ENCODE results near the gene PRIMA1. TPM values are rescaled to one million over a fixed set of nuclear protein-coding genes. Genes with fewer than 3 reads are reported as not detected.

The PRIMA1 gene
- total RNA-seq, 1 experiment from 2014 or later: 0.26 TPM

GRCh38 chr14:93736378-93737014, 51.8 kb downstream of the PRIMA1 start:
- no peak overlapping the region for H3K4me3 ChIP-seq (ENCODE audit: low read depth in 2 of 2, low read length in 2 of 2)
- peak; percentile 79 for ATAC-seq
- H3K27ac ChIP-seq (ENCODE audit: low read length): no peak overlapping the region
- DNase-seq (ENCODE audit: low read depth, low spot score): no peak
- H3K4me1 ChIP-seq (ENCODE audit: control insufficient read depth, insufficient read depth, low read length): no peaks in the 10 kb centered on the region
- ChIA-PET CTCF (no interaction called here), POLR2A (no interaction called here)
- in situ Hi-C loops (cut with HindIII; ENCODE audit: low pct_unique_long_range_greater_than_20kb, low sequenced_read_pairs): no loop called here
- TF ChIP-seq CTCF (IDR thresholded peaks at IDR 0.05) (peak; percentile 76), POLR2AphosphoS5 (IDR thresholded peaks at IDR 0.05; ENCODE audit: low read depth, low read length) (no peak)
- H3K27me3 ChIP-seq (ENCODE audit: control insufficient read depth, insufficient read depth, low read length): peaks cover 2% of the 10 kb centered on the region; the same call in 1 of the 2 replicates
- no peaks in the 10 kb centered on the region for H3K36me3 ChIP-seq (ENCODE audit: control insufficient read depth, insufficient read depth, low read length)
- no peaks in the 10 kb centered on the region for H3K9me3 ChIP-seq (ENCODE audit: control insufficient read depth, insufficient read depth, low read depth, low read length)
- intact Hi-C loops (cut with micrococcal nuclease; ENCODE audit: unreplicated experiment): no loop called here
- no TSS peak for BruUV-seq (replicated peaks)

GRCh38 chr14:93735206-93735605, 53.1 kb downstream of the PRIMA1 start:
- DNase-seq (ENCODE audit: low read depth, low spot score): no peak
- no peak for ATAC-seq
- H3K9me3 ChIP-seq (ENCODE audit: control insufficient read depth, insufficient read depth, low read depth, low read length): no peaks in the 10 kb centered on the region
- no peaks in the 10 kb centered on the region for H3K4me1 ChIP-seq (ENCODE audit: control insufficient read depth, insufficient read depth, low read length)
- ChIA-PET CTCF (interaction anchor here (0.7 kb wide), 1 partner anchor 18 kb away, joined by 7 read pairs; no protein-coding TSS in a partner anchor), POLR2A (no interaction called here)
- no peak overlapping the region for H3K4me3 ChIP-seq (ENCODE audit: low read depth in 2 of 2, low read length in 2 of 2)
- H3K36me3 ChIP-seq (ENCODE audit: control insufficient read depth, insufficient read depth, low read length): no peaks in the 10 kb centered on the region
- no peak for TF ChIP-seq POLR2AphosphoS5 (IDR thresholded peaks at IDR 0.05; ENCODE audit: low read depth, low read length)
- TF ChIP-seq TCF7L2 (IDR thresholded peaks at IDR 0.05; ENCODE audit: low read depth, low read length): no peak
- TF ChIP-seq SIN3A (IDR thresholded peaks at IDR 0.05; ENCODE audit: borderline replicate concordance, insufficient read depth, low read depth, low read length): no peak
- TF ChIP-seq CTCF (IDR thresholded peaks at IDR 0.05): no peak
- no peak for TF ChIP-seq REST (IDR thresholded peaks at IDR 0.05; ENCODE audit: insufficient read depth in 1 of 2, low read depth in 2 of 2, low read length in 1 of 2)
- intact Hi-C loops (cut with micrococcal nuclease; ENCODE audit: unreplicated experiment) (no loop called here), in situ Hi-C loops (cut with HindIII; ENCODE audit: low pct_unique_long_range_greater_than_20kb, low sequenced_read_pairs) (no loop called here)
- H3K27me3 ChIP-seq (ENCODE audit: control insufficient read depth, insufficient read depth, low read length): peaks cover 2% of the 10 kb centered on the region; the same call in 1 of the 2 replicates
- H3K27ac ChIP-seq (ENCODE audit: low read length): no peak overlapping the region
- BruUV-seq (replicated peaks): no TSS peak

All from Panc1 (cell line).